GM18873 (cell line): ENCODE data around the gene RUNX2.

Experiments
- ATAC-seq: cut with Tn5 transposase; IDR thresholded peaks from one replicate; pipeline ENCODE4 v1.9.1; 2021; ENCODE audit warnings: mild to moderate bottlenecking, moderate library complexity, moderate number of reproducible peaks; ENCODE audit not compliant: unreplicated experiment, low FRiP score

Gene RUNX2

GRCh38 chr6:45504947-45505346 is 176.8 kb downstream of the RUNX2 start:
- no peak for ATAC-seq

GRCh38 chr6:45505470-45505869 is 177.3 kb downstream of the RUNX2 start:
- no peak for ATAC-seq

GRCh38 chr6:45507186-45507585 is 179.1 kb downstream of the RUNX2 start:
- ATAC-seq, result no peak

- ATAC-seq, result no peak
Observed at GRCh38 chr6:45509426-45509825, 181.3 kb downstream of the RUNX2 start.

GRCh38 chr6:45512717-45513116 is 184.6 kb downstream of the RUNX2 start:
- no peak for ATAC-seq

GRCh38 chr6:45513213-45513618 is 185.1 kb downstream of the RUNX2 start:
- no peak for ATAC-seq

GRCh38 chr6:45513843-45514242 is 185.7 kb downstream of the RUNX2 start:
- ATAC-seq, result no peak

- no peak for ATAC-seq
Observed at GRCh38 chr6:45514454-45515230, 186.5 kb downstream of the RUNX2 start.

GRCh38 chr6:45518013-45518720 is 190.0 kb downstream of the RUNX2 start:
- ATAC-seq, result no peak

- no peak for ATAC-seq
Observed at GRCh38 chr6:45521226-45521625, 193.1 kb downstream of the RUNX2 start.

GRCh38 chr6:45522486-45522885 is 194.4 kb downstream of the RUNX2 start:
- ATAC-seq, result no peak

- ATAC-seq, result no peak
Observed at GRCh38 chr6:45527210-45527609, 199.1 kb downstream of the RUNX2 start.

- no peak for ATAC-seq
Observed at GRCh38 chr6:45531999-45532595, 204.0 kb downstream of the RUNX2 start.

- no peak for ATAC-seq
Observed at GRCh38 chr6:45532721-45533210, 204.6 kb downstream of the RUNX2 start.

- no peak for ATAC-seq
Observed at GRCh38 chr6:45533386-45533785, 205.3 kb downstream of the RUNX2 start.

GRCh38 chr6:45535933-45536332 is 207.8 kb downstream of the RUNX2 start:
- no peak for ATAC-seq

- no peak for ATAC-seq
Observed at GRCh38 chr6:45537539-45537938, 209.4 kb downstream of the RUNX2 start.

- ATAC-seq, result no peak
Observed at GRCh38 chr6:45538641-45539547, 210.8 kb downstream of the RUNX2 start.

GRCh38 chr6:45540375-45540920 is 212.3 kb downstream of the RUNX2 start:
- ATAC-seq, result no peak

- ATAC-seq, result no peak
Observed at GRCh38 chr6:45541934-45542333, 213.8 kb downstream of the RUNX2 start.
